Activated CD8-positive, alpha-beta memory T cell treated with anti-CD3 and anti-CD28 coated beads, Interleukin-2, amount 50 U/mL, for 1 hour (primary cell): ENCODE results near the gene DNAJB8.

ENCODE experiments used
- DNase-seq: peaks from one replicate; pipeline ENCODE4 v3.0.0-alpha.2; 2020; ENCODE audit errors: extremely low read depth

DNAJB8 gene

GRCh38 chr3:128468285-128468790, 1.6 kb upstream of the DNAJB8 start:
- DNase-seq, result no peak

DNA sequence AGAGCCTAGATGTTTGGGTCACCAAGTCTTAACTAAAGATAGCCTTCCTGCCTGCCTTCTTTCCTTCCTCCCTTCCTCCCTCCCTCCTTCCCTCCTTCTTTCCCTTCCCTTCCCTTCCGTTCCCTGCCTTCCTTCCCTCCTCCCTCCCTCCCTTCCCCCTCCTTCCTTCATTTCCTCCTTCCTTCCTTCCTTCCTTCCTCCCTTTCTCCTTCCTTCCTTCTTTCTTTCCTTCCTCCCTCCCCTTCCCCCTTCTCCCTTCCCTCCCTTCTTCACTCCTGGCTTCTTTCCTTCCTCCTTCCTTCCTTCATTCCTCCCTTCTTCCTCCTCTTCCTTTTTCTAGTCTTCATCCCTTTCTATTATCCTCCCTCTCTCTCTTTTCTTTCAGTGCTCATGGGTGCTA, 2.0 kb downstream of the DNAJB8 start:
- DNase-seq, result no peak

DNA sequence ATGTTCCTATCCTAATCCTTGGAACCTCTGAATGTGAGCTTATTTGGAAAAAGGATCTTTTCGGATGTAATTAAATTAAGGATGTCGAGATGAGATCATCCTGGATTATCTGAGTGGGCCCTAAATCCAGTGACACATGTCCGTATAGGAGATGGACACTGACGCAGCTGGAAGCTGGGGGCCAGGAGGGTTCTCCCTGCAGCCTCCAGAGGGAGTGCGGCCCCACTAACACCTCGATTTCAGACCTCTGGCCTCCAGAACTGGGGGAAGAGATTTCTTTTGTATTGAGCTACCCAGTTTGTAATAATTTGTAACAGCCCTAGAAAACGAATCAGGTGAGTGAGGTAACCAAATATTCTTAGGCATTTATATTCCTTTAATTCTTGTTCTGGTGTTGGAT, 2.5 kb downstream of the DNAJB8 start:
- no peak for DNase-seq

- DNase-seq, result no peak
Measured at GRCh38 chr3:128463771-128464170, 2.9 kb downstream of the DNAJB8 start.

GRCh38 chr3:128463354-128463753, 3.3 kb downstream of the DNAJB8 start:
- DNase-seq, result no peak

DNA sequence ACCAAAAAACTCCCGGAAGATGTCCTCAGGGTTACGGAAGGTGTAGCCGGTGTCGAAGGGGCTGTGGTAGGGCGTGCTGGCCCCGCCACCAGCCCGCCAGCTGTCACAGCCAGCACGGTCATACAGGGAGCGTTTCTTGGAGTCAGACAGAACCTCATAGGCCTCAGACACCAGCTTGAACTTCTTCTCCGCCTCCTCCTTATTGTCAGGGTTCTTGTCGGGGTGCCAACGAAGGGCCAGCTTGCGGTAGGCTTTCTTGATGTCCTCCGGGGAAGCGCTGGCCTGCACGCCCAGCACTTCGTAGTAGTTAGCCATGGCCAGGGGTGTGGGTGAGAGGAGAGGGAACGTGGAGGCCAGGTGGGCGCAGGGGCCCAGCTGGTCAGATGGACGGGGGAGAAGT, 3.8 kb downstream of the DNAJB8 start:
- no peak for DNase-seq

DNA sequence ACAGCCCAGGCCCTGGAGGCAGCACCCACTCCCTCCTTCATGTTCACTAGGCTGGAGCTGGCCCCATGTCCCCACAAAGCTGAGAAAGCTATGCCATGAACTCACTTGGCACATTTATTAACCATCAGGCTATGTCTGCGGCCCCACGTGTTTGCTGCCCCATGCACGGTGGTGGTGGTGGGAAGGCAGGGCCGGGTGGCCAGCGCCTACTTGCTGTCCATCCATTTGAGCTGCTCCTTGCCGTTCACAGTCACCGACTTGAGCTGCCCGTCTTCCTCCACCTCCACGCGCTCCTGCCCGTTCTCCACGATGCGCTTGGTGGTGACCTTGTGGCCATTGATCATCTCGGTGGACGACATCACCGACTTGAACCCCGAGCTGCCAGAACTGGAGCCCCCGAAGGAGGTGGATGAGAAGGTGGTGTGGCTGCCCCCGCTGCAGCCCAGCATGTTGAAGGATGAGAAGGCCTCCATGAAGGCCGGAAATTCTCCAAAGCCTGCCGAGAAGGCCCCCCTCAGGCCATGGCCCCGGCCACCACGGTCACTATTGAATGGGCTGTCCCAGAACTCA, 4.3 kb downstream of the DNAJB8 start:
- no peak for DNase-seq

DNA sequence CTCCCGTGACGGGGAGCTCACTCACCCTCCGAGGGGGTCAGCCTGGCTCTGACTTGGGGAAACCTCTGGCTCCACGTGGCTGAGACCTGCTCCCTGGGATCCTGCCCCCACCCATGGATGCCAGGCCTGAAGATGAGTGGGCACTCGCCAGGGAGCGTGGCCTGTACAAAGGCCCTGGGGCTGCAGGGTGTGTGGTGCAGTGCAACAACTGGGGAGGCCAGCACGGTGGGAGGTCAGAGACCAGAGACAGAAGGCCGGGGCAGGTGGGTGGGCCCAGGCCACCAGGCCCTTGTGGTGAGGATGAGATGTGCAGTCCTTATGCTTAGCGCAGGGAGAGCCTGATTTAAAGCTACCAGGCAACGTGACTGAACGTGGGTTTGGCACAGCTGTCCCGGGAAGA, 5.0 kb downstream of the DNAJB8 start:
- no peak for DNase-seq

- no peak for DNase-seq
Measured at GRCh38 chr3:128459461-128459820, 7.2 kb downstream of the DNAJB8 start.

DNA sequence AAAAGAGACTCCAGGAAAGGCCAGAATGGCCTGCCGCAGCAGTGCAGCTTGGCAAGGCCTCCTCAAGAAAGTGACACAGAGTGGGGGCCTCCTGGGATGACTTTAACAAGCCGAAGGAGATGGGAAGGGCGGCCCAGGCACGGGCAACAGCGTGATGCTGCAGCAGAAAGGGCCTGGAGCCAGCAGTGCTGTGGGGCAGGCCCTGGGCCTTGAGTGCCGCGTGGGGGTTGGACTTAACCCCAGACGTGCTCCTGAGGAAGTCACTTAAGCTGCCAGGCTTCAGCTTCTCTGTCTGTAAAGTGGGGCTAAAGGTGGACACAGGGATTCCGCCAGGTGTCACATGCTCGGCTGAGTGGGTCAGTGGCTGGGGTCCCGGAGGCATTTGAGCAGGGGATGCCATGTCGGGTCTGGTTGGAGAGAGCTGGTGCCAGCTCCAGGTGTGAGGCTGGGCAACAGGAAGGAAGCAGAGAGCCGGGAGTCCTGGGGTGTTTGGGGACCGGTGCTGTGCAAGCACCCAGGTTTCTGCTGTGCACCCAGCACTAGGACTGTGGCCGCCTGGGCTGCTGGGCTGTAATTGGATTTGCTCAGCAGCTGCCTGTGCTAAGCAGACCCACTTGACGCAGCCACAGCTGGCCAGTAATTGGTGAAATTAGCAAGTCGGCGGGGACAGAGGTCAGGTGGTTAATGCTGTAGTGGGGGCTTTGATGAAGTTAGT, 7.8 kb downstream of the DNAJB8 start:
- no peak for DNase-seq

DNA sequence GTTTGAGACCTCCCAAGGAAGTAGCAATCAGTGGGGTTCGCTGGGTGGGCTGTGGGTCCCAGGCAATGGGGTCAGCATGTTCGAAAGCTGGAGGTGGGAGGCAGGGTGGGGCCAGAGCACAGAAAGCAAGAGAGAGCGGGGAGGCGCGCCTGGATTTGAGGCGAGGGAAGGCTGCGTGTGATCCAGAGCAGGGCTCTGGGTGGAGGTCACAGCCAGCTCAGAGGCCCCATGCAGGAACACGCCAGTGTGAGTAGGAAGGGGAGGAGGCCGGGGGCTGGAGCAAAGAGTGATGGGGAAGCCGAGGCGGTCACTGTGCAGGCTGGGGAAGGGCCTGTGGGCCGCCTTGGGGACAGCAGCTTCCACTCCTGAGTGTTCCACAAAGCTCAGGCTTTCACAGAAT, 8.8 kb downstream of the DNAJB8 start:
- DNase-seq, result no peak

DNA sequence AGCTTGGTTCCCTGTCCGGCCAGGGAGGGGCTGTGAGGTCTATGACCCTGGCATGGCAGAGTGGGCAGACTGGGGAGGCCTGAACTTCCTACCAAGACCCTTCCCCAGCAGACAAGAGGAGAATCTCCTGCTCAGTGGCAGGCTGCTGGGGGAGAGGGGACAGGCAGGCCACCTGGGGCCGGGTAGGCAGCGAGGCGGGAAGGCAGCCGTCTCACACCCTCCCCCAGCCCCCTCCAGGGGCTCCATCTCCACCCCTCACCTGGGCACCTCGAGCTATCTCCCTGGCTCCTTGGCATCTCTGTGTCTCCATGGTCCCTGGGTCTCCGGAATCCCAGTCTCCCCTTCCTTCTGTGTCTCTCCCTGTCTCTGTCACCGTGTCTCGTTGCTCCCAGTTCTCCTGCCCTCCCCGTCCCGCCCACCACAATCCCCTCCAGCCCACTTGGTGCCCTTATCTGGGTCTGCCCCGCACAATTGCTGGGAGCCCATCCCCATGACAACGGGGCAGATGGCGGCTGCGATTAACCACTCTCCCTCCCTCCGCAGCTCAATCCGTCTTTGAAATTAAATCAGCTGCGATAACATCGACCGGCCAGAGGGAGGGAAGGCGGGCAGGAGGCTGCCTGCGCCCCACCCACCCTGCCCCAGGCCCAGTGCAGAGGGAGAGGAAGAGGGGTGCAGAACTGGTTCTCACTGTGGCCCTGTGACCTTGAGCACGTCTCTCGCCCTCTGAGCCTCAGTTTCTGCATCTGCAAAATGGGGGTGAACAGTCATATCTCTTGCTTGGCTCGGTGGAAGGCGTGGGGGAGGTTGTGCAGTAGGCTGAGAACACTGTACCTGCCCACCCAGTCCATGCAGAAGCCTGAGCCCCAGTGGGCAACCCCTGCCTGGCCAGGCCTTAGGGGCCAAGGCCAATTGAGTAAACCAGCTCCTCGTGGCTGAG, 9.6 kb downstream of the DNAJB8 start:
- DNase-seq, result no peak

GRCh38 chr3:128455786-128456748, 10.6 kb downstream of the DNAJB8 start:
- no peak for DNase-seq

DNA sequence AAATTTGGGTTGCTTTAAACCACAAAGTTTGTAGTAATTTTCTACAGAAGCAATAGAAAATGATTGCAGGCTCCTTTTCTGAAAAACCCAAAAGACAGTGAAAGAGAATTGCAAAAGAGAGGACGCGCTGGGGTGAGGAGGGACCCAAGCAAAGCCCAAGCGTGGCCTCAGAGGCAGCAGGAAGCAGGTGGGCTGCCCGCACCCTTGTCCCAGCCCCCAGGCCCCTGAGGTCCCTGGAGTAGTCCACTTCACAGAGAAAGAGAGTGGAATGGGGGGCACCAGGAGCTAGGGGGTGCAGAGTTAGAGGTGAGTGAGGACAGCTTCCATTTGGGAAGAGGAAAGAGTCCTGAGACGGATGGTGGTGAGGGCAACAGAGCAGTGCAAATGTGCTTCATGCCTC, 11.6 kb downstream of the DNAJB8 start:
- no peak for DNase-seq

DNA sequence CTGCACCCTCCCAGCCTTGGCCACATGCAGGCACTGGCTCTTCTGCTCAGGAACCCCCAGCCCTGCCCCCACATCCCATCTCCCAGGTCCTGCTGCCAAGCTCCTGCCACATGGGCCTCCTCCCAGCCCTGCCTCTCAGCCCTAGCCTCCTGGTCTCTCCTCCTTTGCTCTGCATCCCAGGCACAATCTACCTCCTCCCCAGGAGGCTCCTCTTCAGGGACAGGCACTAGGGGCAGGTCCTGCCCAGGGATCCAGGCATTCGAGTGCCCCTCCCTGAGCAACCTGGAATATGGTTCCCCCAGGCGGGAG, 12.4 kb downstream of the DNAJB8 start:
- DNase-seq, result no peak

GRCh38 chr3:128453501-128454309, 13.0 kb downstream of the DNAJB8 start:
- no peak for DNase-seq

GRCh38 chr3:128452678-128453275, 13.9 kb downstream of the DNAJB8 start:
- no peak for DNase-seq

DNA sequence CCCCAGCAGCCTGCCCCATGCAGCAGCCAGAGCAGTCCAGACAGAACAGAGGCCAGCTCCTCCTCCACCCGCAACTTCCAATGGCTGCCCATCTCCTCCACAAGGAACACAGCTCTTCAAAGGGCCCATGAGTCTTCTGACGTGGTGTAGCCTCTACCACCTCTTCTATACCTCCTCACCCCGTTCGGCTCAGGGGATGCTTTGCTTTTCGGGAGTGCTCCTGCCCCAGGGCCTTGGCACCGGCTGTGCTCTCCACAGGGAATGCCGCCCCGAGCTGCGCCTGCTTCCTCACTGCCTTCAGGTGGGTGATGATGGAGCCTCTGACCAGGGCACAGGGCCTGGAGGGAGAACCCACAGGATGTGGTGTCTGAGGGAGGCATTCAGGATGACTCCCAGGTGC, 14.6 kb downstream of the DNAJB8 start:
- DNase-seq, result no peak

- no peak for DNase-seq
Measured at GRCh38 chr3:128449111-128449638, 17.5 kb downstream of the DNAJB8 start.

GRCh38 chr3:128448491-128448890, 18.2 kb downstream of the DNAJB8 start:
- DNase-seq, result no peak
